Measurements from ENCODE around the gene CABP1. TPM values are rescaled to one million over a fixed set of nuclear protein-coding genes. Genes with fewer than 3 reads are reported as not detected.

Gene CABP1
- total RNA-seq, 1 experiment from 2014 or later: 3.0 TPM

DNA sequence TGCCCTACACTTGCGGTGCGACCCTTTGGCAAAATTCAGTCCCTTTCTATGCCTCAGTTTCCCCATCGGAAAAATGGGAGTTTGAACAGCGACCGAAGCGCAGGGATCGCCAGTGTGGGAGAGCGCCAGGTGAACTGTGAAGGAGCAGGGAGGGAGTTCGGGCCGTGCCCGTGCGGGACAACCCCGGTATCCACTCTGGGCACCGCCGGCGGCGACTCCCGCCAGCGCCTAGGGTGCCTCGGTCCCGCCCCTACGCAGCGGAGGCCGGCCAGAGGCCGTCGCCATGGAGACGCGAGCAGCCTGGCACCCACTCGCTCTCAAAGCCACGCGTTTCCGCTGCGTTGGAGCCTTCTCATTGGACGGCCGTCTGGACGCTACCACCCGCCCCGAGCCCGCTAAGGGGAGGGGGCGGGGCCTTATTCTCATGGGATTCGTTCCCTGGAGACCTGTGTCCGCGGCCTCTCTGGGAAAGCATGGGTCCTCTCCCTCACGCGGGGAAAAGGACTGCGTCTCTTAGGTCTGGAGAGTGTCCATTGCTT, 45.8 kb downstream of the CABP1 start:
- Histone ChIP-seq H3K23me2 (ENCODE audit: insufficient read length, low read depth, low read length, poor library complexity, severe bottlenecking) (peaks cover 14% of the 10 kb centered on the region), H3T11ph (ENCODE audit: low read length) (no peak overlapping the region), H3K4me2 (ENCODE audit: insufficient read depth, insufficient read length, low read length) (peak overlapping the region; percentile 48), H2AFZ (ENCODE audit: low read length) (peak overlapping the region; percentile 23), H3K56ac (ENCODE audit: insufficient read length, low read depth, low read length) (no peak overlapping the region), H3K27me3 (ENCODE audit: insufficient read depth, low read length) (no peaks in the 10 kb centered on the region), H2BK20ac (ENCODE audit: low read depth, low read length, poor library complexity, severe bottlenecking) (no peak overlapping the region), H3K23ac (ENCODE audit: insufficient read length, low read depth, low read length) (no peak overlapping the region), H4K8ac (replicated peaks; ENCODE audit: insufficient read length, low read depth, low read length) (no peak overlapping the region), H4K20me1 (ENCODE audit: control insufficient read depth, insufficient read depth, insufficient read length) (no peaks in the 10 kb centered on the region), H3K79me1 (ENCODE audit: insufficient read depth, low read depth, low read length, poor library complexity, severe bottlenecking) (no peaks in the 10 kb centered on the region), H3K9me3 (ENCODE audit: control insufficient read depth, low read depth, low read length) (no peaks in the 10 kb centered on the region), H3K14ac (ENCODE audit: insufficient read depth, low read length) (peak overlapping the region; percentile 79; the same call in 1 of the 2 replicates), H3K18ac (ENCODE audit: insufficient read length, low read depth, low read length) (peak overlapping the region; percentile 68), H2BK120ac (ENCODE audit: low read depth, low read length, poor library complexity, severe bottlenecking) (no peak overlapping the region), H2BK15ac (ENCODE audit: low read depth, low read length) (no peak overlapping the region), H2BK5ac (ENCODE audit: insufficient read length, low read length) (no peak overlapping the region), H3K9ac (ENCODE audit: extremely low read depth, insufficient read length, low read length) (peak overlapping the region; percentile 70), H4K5ac (ENCODE audit: insufficient read length, low read depth, low read length) (no peak overlapping the region), H3K27ac (ENCODE audit: insufficient read length, low read depth, low read length) (peak overlapping the region; percentile 14), H3K4ac (ENCODE audit: low read depth, low read length) (no peak overlapping the region), H3K4me1 (ENCODE audit: insufficient read depth, low read length) (peaks cover 5% of the 10 kb centered on the region; the same call in 1 of the 2 replicates), H4K91ac (ENCODE audit: insufficient read length, low read depth, low read length) (no peak overlapping the region), H2AK5ac (ENCODE audit: insufficient read length, low read length) (no peak overlapping the region), H3K79me2 (ENCODE audit: insufficient read depth, low read length) (peaks cover 34% of the 10 kb centered on the region), H2BK12ac (ENCODE audit: insufficient read length, low read depth, low read length) (no peak overlapping the region)
- DNase-seq: peak; percentile 99
- WGBS (ENCODE audit: extremely low coverage, insufficient read length, low lambda C conversion rate): no CpG with 5 or more reads among the region's 46 CpGs
- no peaks in the 10 kb centered on the region; the same call in 1 of the 2 replicates for H3K27me3 Mint-ChIP-seq (ENCODE audit: low read depth)
- H3K4me3 Mint-ChIP-seq: peak overlapping the region; percentile 89 to 94
- peak overlapping the region; percentile 96 to 99 (median 97) for H3K27ac Mint-ChIP-seq
- H3K9me3 Mint-ChIP-seq: no peaks in the 10 kb centered on the region
- H3K36me3 Mint-ChIP-seq (ENCODE audit: insufficient read depth in 1 of 3, low read depth in 3 of 3): 0 out of 7 replicates have a peak, but pooled peaks cover 0 to 3% (median 0%) of the 10 kb centered on the region in 3 experiments
- H3K4me1 Mint-ChIP-seq: peaks cover 32 to 33% of the 10 kb centered on the region in 2 experiments
- no peak for TF ChIP-seq CTCF (conservative IDR thresholded peaks at IDR 0.05)
